Measurements from ENCODE around the gene DNAH11. TPM values are rescaled to one million over a fixed set of nuclear protein-coding genes. Genes with fewer than 3 reads are reported as not detected.

Gene DNAH11
- total RNA-seq, 1 experiment from 2014 or later: 2.0 TPM

GRCh38 chr7:21640105-21640504 lies 97.3 kb downstream of the DNAH11 start:
- Histone ChIP-seq H3K4me1 (no peaks in the 10 kb centered on the region), H3K36me3 (ENCODE audit: control insufficient read depth, insufficient read depth, low read length) (no peaks in the 10 kb centered on the region), H3K9me3 (no peaks in the 10 kb centered on the region), H3K27me3 (replicated peaks; ENCODE audit: control insufficient read depth, insufficient read depth, low read length) (no peaks in the 10 kb centered on the region), H3K4me3 (ENCODE audit: low read depth, low read length) (no peak overlapping the region)
- no peak for DNase-seq
- no peak for TF ChIP-seq CTCF (IDR thresholded peaks at IDR 0.05; ENCODE audit: insufficient read depth in 1 of 2, low read depth in 1 of 2, low read length in 1 of 2, severe bottlenecking in 1 of 2, unreplicated experiment in 1 of 2)
- no TSS peak for BruUV-seq (replicated peaks)
- H3K27me3 Mint-ChIP-seq (ENCODE audit: insufficient read depth, unreplicated experiment): no peaks in the 10 kb centered on the region
- H3K4me3 Mint-ChIP-seq (ENCODE audit: unreplicated experiment): no peak overlapping the region
- H3K4me1 Mint-ChIP-seq (ENCODE audit: low read depth, unreplicated experiment): peaks cover 11% of the 10 kb centered on the region
- no peaks in the 10 kb centered on the region for H3K9me3 Mint-ChIP-seq (ENCODE audit: unreplicated experiment)
- ChIA-PET CTCF (no interaction called here), POLR2A (no interaction called here)
- H3K27ac Mint-ChIP-seq (ENCODE audit: unreplicated experiment): no peak overlapping the region
- H3K36me3 Mint-ChIP-seq (ENCODE audit: insufficient read depth, unreplicated experiment): no peaks in the 10 kb centered on the region
- intact Hi-C loops (cut with micrococcal nuclease; ENCODE audit: unreplicated experiment): no loop called here

DNA sequence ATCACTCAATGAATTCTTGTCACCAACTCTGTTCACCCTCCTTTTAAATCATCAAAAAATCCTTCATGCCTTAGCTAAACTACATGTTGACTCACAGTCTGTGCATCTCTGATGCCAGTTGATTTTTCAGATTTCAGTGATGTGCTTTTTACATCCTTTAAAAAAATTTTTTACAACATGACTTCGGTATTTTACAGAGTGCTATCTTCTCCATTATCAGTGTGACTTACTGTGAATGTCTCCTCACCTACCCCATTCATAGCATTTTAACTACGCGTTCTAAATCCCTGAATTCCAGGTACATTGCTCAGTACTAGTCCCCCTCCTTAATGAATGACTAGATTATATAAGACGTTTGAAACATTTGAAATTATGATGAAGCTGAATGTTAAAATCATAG lies 98.7 kb downstream of the DNAH11 start:
- Histone ChIP-seq H3K9me3 (no peaks in the 10 kb centered on the region), H3K4me1 (no peaks in the 10 kb centered on the region), H3K4me3 (ENCODE audit: low read depth, low read length) (no peak overlapping the region), H3K27me3 (replicated peaks; ENCODE audit: control insufficient read depth, insufficient read depth, low read length) (no peaks in the 10 kb centered on the region), H3K36me3 (ENCODE audit: control insufficient read depth, insufficient read depth, low read length) (no peaks in the 10 kb centered on the region)
- H3K4me1 Mint-ChIP-seq (ENCODE audit: low read depth, unreplicated experiment): peaks cover 11% of the 10 kb centered on the region
- no TSS peak for BruUV-seq (replicated peaks)
- intact Hi-C loops (cut with micrococcal nuclease; ENCODE audit: unreplicated experiment): no loop called here
- no peaks in the 10 kb centered on the region for H3K27me3 Mint-ChIP-seq (ENCODE audit: insufficient read depth, unreplicated experiment)
- DNase-seq: no peak
- peaks cover 12% of the 10 kb centered on the region for H3K9me3 Mint-ChIP-seq (ENCODE audit: unreplicated experiment)
- no peak overlapping the region for H3K4me3 Mint-ChIP-seq (ENCODE audit: unreplicated experiment)
- no peaks in the 10 kb centered on the region for H3K36me3 Mint-ChIP-seq (ENCODE audit: insufficient read depth, unreplicated experiment)
- no peak overlapping the region for H3K27ac Mint-ChIP-seq (ENCODE audit: unreplicated experiment)
- TF ChIP-seq CTCF (IDR thresholded peaks at IDR 0.05; ENCODE audit: insufficient read depth in 1 of 2, low read depth in 1 of 2, low read length in 1 of 2, severe bottlenecking in 1 of 2, unreplicated experiment in 1 of 2): no peak
- ChIA-PET POLR2A (interaction anchor here (0.5 kb wide), 1 partner anchor 856 kb away, joined by 4 read pairs; no protein-coding TSS in a partner anchor), CTCF (no interaction called here)

- POLR2A ChIA-PET: no interaction called here
- Histone ChIP-seq H3K4me1 (no peaks in the 10 kb centered on the region), H3K36me3 (ENCODE audit: control insufficient read depth, insufficient read depth, low read length) (no peaks in the 10 kb centered on the region), H3K9me3 (no peaks in the 10 kb centered on the region), H3K27me3 (replicated peaks; ENCODE audit: control insufficient read depth, insufficient read depth, low read length) (no peaks in the 10 kb centered on the region), H3K4me3 (ENCODE audit: low read depth, low read length) (no peak overlapping the region)
- intact Hi-C loops (cut with micrococcal nuclease; ENCODE audit: unreplicated experiment): no loop called here
- no peak for TF ChIP-seq CTCF (IDR thresholded peaks at IDR 0.05; ENCODE audit: insufficient read depth in 1 of 2, low read depth in 1 of 2, low read length in 1 of 2, severe bottlenecking in 1 of 2, unreplicated experiment in 1 of 2)
- H3K9me3 Mint-ChIP-seq (ENCODE audit: unreplicated experiment): peaks cover 19% of the 10 kb centered on the region
- H3K27me3 Mint-ChIP-seq (ENCODE audit: insufficient read depth, unreplicated experiment): no peaks in the 10 kb centered on the region
- DNase-seq: no peak
- no peak overlapping the region for H3K27ac Mint-ChIP-seq (ENCODE audit: unreplicated experiment)
- H3K4me3 Mint-ChIP-seq (ENCODE audit: unreplicated experiment): no peak overlapping the region
- H3K4me1 Mint-ChIP-seq (ENCODE audit: low read depth, unreplicated experiment): peaks cover 11% of the 10 kb centered on the region
- CTCF ChIA-PET: no interaction called here
- no TSS peak for BruUV-seq (replicated peaks)
- H3K36me3 Mint-ChIP-seq (ENCODE audit: insufficient read depth, unreplicated experiment): no peaks in the 10 kb centered on the region
Observed at GRCh38 chr7:21642422-21642821, 99.6 kb downstream of the DNAH11 start.

Data from Caco-2 (cell line).